Uterus (tissue), 2 donors: ENCODE data around the gene ZNF862.

ENCODE experiments used
- CTCF ChIP-seq, 4 experiments: fragments of 200-600 bp in 2 of 4; fragments of 450-650 bp in 2 of 4; sonication (generic) in 2 of 4; IDR thresholded peaks; one replicate each; pipeline ENCODE4 v1.5.1; 2016 to 2019; ENCODE audit warnings: antibody characterized with exemption in 4 of 4, mild to moderate bottlenecking in 2 of 4, moderate library complexity in 1 of 4
- POLR2A ChIP-seq, 2 donors: fragments of 450-650 bp; IDR thresholded peaks; one replicate each; pipeline ENCODE4 v1.6.1; 2016; ENCODE audit warnings: antibody characterized with exemption in 2 of 2, mild to moderate bottlenecking in 1 of 2, moderate library complexity in 1 of 2

DNA sequence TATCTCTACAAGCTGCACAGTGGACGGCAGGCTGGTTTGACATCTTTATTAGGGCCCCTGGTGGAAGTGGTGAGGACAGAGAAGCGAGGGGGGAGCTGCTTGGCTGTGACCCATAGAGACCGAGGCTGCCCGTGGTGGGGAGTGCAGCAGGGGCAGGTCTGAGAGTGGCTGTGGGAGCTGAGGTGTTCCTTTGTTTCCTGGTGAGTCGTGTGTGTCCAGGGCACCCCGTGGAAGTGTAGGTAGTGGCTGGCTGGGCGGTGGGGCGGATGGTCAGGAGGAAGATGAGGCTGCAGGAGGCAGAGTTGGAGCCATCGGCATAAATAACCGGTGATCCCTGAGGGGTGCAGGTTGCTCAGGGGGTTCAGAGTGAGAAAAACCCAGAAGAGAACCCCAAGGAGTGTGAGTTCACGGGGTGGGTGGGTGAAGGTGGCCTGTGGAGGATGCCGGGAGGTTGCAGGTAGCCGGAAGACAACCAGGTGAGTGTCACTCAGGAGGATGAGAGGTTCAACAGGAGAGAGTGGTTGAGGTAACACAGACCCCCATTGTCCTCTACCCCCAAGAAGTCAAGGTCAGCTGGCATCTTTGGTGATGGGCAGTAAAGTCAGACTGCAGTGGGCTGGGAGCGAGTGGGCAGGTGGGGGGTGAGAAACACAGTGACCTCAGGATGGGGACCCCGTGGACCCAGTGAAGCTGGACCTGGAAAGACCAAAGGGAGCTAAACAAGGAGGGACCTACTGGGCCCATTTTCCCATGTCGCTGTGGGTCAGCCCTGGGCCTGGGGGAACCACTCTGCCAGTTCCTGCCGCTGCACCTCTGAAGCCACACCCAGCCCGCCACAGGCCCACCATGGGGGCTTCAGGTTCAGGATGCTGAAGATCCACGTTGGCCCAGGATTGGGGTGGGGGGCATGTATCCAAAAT lies 43.4 kb downstream of the ZNF862 start:
- no peak for TF ChIP-seq CTCF (IDR thresholded peaks at IDR 0.05)
- TF ChIP-seq POLR2A (IDR thresholded peaks at IDR 0.05): no peak
